IMR-90 (cell line): Measurements from ENCODE around the gene FRMD3. TPM values are rescaled to one million over a fixed set of nuclear protein-coding genes. Genes with fewer than 3 reads are reported as not detected.

Experiments used
- ATAC-seq: fragments of 200-7000 bp; cut with Tn5 transposase; 2 replicates; pipeline ENCODE4 v1.9.1; 2020; ENCODE audit warnings: low read depth, mild to moderate bottlenecking, moderate library complexity
- BruUV-seq: library from RNA; stranded (reverse); fragments of 400-500 nt; replicated peaks from 2 replicates; lab custom pipeline; 2021; lab: Mats Ljungman, UMichigan
- CTCF ChIA-PET: fragments of 300-600 bp; formaldehyde crosslinking; extraction: SDS; loops from one replicate; lab custom pipeline; 2021; ENCODE audit warnings: antibody characterized with exemption; lab: Yijun Ruan, JAX
- POLR2A ChIA-PET: fragments of 300-600 bp; sonication (Branson Sonifier 250); formaldehyde crosslinking; loops from one replicate; lab custom pipeline; 2022; ENCODE audit warnings: antibody characterized with exemption; ENCODE audit not compliant: unreplicated experiment; lab: Charles Lee
- DNase-seq: peaks from one replicate; pipeline ENCODE4 v3.0.0; 2013
- H2AFZ ChIP-seq: replicated peaks from 2 replicates; pipeline ENCODE3; 2013; ENCODE audit warnings: low read length, mild to moderate bottlenecking; ENCODE audit not compliant: poor library complexity
- H2AK5ac ChIP-seq: 2 replicates; pipeline ENCODE4 v1.6.1; 2013; ENCODE audit warnings: low read depth, low read length, inconsistent platforms
- H2AK9ac ChIP-seq: replicated peaks from 2 replicates; pipeline ENCODE3; 2013; ENCODE audit warnings: mild to moderate bottlenecking, low read depth, low read length, moderate library complexity; ENCODE audit not compliant: poor library complexity
- H2BK120ac ChIP-seq: 2 replicates; pipeline ENCODE4 v1.6.1; 2013; ENCODE audit warnings: low read depth, low read length, inconsistent platforms
- H2BK15ac ChIP-seq: 3 replicates; pipeline ENCODE4 v1.6.1; 2013; ENCODE audit warnings: low read depth, low read length, inconsistent platforms
- H2BK20ac ChIP-seq: 2 replicates; pipeline ENCODE4 v1.6.1; 2013; ENCODE audit warnings: low read depth, mild to moderate bottlenecking, inconsistent platforms, low read length, moderate library complexity
- H2BK5ac ChIP-seq: 2 replicates; pipeline ENCODE4 v1.6.1; 2013; ENCODE audit warnings: mild to moderate bottlenecking, low read depth, low read length, inconsistent platforms; ENCODE audit not compliant: poor library complexity, severe bottlenecking
- H3K14ac ChIP-seq: replicated peaks from 2 replicates; pipeline ENCODE4 v1.6.1; 2013; ENCODE audit warnings: low read depth, low read length, inconsistent platforms
- H3K18ac ChIP-seq: 2 replicates; pipeline ENCODE4 v1.6.1; 2013; ENCODE audit warnings: low read depth, low read length, control low read depth
- H3K23ac ChIP-seq: 2 replicates; pipeline ENCODE4 v1.6.1; 2013; ENCODE audit warnings: low read depth, low read length, inconsistent platforms
- H3K27ac ChIP-seq: 2 replicates; pipeline ENCODE4 v1.5.1; 2013; ENCODE audit warnings: mild to moderate bottlenecking, control low read depth, low read length; ENCODE audit not compliant: insufficient read depth
- H3K27me3 ChIP-seq: 2 replicates; pipeline ENCODE4 v1.6.1; 2013; ENCODE audit warnings: low read length; ENCODE audit not compliant: control insufficient read depth, insufficient read depth
- H3K36me3 ChIP-seq: 2 replicates; pipeline ENCODE4 v1.6.1; 2013; ENCODE audit warnings: low read length, mixed read lengths; ENCODE audit not compliant: control insufficient read depth, insufficient read depth
- H3K4ac ChIP-seq: 2 replicates; pipeline ENCODE4 v1.6.1; 2013; ENCODE audit warnings: low read depth, low read length, inconsistent platforms
- H3K4me1 ChIP-seq: 2 replicates; pipeline ENCODE4 v1.6.1; 2013; ENCODE audit warnings: low read length, mixed read lengths; ENCODE audit not compliant: control insufficient read depth, insufficient read depth
- H3K4me2 ChIP-seq: 2 replicates; pipeline ENCODE4 v1.6.1; 2013; ENCODE audit warnings: low read depth, mild to moderate bottlenecking, control low read depth, low read length, moderate library complexity
- H3K4me3 ChIP-seq: 2 replicates; pipeline ENCODE4 v1.5.1; 2013; ENCODE audit warnings: low read depth, mild to moderate bottlenecking, control low read depth, low read length, moderate library complexity; ENCODE audit not compliant: insufficient read depth
- H3K56ac ChIP-seq: 2 replicates; pipeline ENCODE4 v1.6.1; 2013; ENCODE audit warnings: low read length, inconsistent platforms; ENCODE audit not compliant: insufficient read depth; ENCODE audit errors: extremely low read depth
- H3K79me1 ChIP-seq, 2 experiments: 2 replicates each; pipeline ENCODE4 v1.6.1; 2013; ENCODE audit warnings: low read length in 2 of 2, inconsistent platforms in 1 of 2, low read depth in 1 of 2
- H3K9ac ChIP-seq: 2 replicates; pipeline ENCODE4 v1.6.1; 2013; ENCODE audit warnings: low read depth, low read length, control low read depth
- H3K9me1 ChIP-seq: 2 replicates; pipeline ENCODE4 v1.6.1; 2013; ENCODE audit warnings: low read length, inconsistent platforms; ENCODE audit not compliant: insufficient read depth
- H3K9me3 ChIP-seq: 2 replicates; pipeline ENCODE4 v1.6.1; 2013; ENCODE audit warnings: low read length; ENCODE audit not compliant: control insufficient read depth, insufficient read depth
- H4K20me1 ChIP-seq: 2 replicates; pipeline ENCODE4 v1.6.1; 2013; ENCODE audit warnings: low read length, inconsistent platforms; ENCODE audit not compliant: insufficient read depth
- H4K5ac ChIP-seq: 2 replicates; pipeline ENCODE4 v1.6.1; 2013; ENCODE audit warnings: mild to moderate bottlenecking, low read depth, low read length, control low read depth
- H4K8ac ChIP-seq, 2 experiments: 2 replicates each; pipeline ENCODE4 v1.6.1; 2013; ENCODE audit warnings: low read depth in 2 of 2, low read length in 2 of 2, control low read depth in 1 of 2, inconsistent platforms in 1 of 2
- H4K91ac ChIP-seq: 2 replicates; pipeline ENCODE4 v1.6.1; 2013; ENCODE audit warnings: low read depth, low read length, inconsistent platforms; ENCODE audit not compliant: insufficient read depth
- BHLHE40 ChIP-seq: fragments of 150-350 bp; IDR thresholded peaks from 2 replicates; pipeline ENCODE4 v1.6.1; 2016; ENCODE audit warnings: mild to moderate bottlenecking, low read depth, low read length
- CEBPB ChIP-seq: IDR thresholded peaks from 2 replicates; pipeline ENCODE4 v1.6.1; 2012; ENCODE audit warnings: low read depth, low read length, improper control_type of control experiment
- CTCF ChIP-seq: conservative IDR thresholded peaks from 2 replicates; pipeline ENCODE4 v1.5.1; 2012; ENCODE audit warnings: mild to moderate bottlenecking, low read depth, low read length, improper control_type of control experiment
- MXI1 ChIP-seq: IDR thresholded peaks from 2 replicates; pipeline ENCODE4 v1.6.1; 2012; ENCODE audit warnings: low read depth, mild to moderate bottlenecking, low read length, moderate library complexity, borderline replicate concordance
- NFE2L2 ChIP-seq: fragments of 150-350 bp; IDR thresholded peaks from 2 replicates; pipeline ENCODE4 v1.6.1; 2016; ENCODE audit warnings: low read depth, mild to moderate bottlenecking, low read length
- RFX5 ChIP-seq: IDR thresholded peaks from 2 replicates; pipeline ENCODE4 v1.8.0; 2012; ENCODE audit warnings: low read depth, mild to moderate bottlenecking, low read length, moderate library complexity
- WGBS, 2 experiments: methylation state at CpG; one replicate each; pipeline versions ENCODE4 v1.1.5 to v1.1.7; 2013; ENCODE audit warnings: missing lambda C conversion rate in 2 of 2; ENCODE audit not compliant: insufficient read length in 1 of 2; ENCODE audit errors: extremely low coverage in 2 of 2; 5-methylcytosine and 5-hydroxymethylcytosine counted together
- dilution Hi-C: fragments of 300-500 bp; cut with HindIII; formaldehyde crosslinking; loops from one replicate; pipeline ENCODE4 v1.14.3; 2018; ENCODE audit warnings: low sequenced_read_pairs; ENCODE audit not compliant: unreplicated experiment
- in situ Hi-C: fragments of 300-500 bp; cut with MboI; formaldehyde crosslinking; loops from 3 replicates; pipeline ENCODE4 v1.14.3; 2019; ENCODE audit warnings: low sequenced_read_pairs, inconsistent platforms, mixed read lengths
- intact Hi-C: fragments of 100-400 bp; cut with micrococcal nuclease; formaldehyde crosslinking; loops from 2 replicates; pipeline ENCODE4 v1.10.0; 2022
- polyA plus RNA-seq, 3 experiments: library from polyadenylated mRNA; depleted of rRNA; stranded (reverse); fragments of >200 nt; gene quantifications; 2 replicates each; pipeline ENCODE4 v1.2.3, GENCODE V29; 2012; ENCODE audit warnings: low replicate concordance in 1 of 3
- total RNA-seq: library from RNA; depleted of rRNA; stranded (reverse); fragments of >200 nt; gene quantifications from 2 replicates; pipeline ENCODE4 v1.2.3, GENCODE V29; 2012

Gene FRMD3
- total and polyA plus RNA-seq, 2 of the 4 experiments (the other 2 are of a cell fraction): 0.02 to 0.18 TPM

GRCh38 chr9:83231039-83231438 lies 307.2 kb downstream of the FRMD3 start:
- Histone ChIP-seq H2BK120ac (no peak overlapping the region), H3K27me3 (no peaks in the 10 kb centered on the region), H2BK20ac (no peak overlapping the region), H4K20me1 (no peaks in the 10 kb centered on the region), H4K8ac (no peak overlapping the region), H3K4me2 (no peak overlapping the region), H3K4me1 (no peaks in the 10 kb centered on the region), H3K36me3 (no peaks in the 10 kb centered on the region), H3K18ac (no peak overlapping the region), H2AK5ac (no peak overlapping the region), H2BK5ac (no peak overlapping the region), H3K9me3 (peaks cover 2% of the 10 kb centered on the region; the same call in 1 of the 2 replicates), H4K5ac (no peak overlapping the region), H3K9me1 (no peaks in the 10 kb centered on the region), H3K56ac (no peak overlapping the region), H3K23ac (no peak overlapping the region), H3K27ac (no peak overlapping the region), H3K14ac (no peak overlapping the region), H3K9ac (no peak overlapping the region), H2AK9ac (no peak overlapping the region), H4K91ac (no peak overlapping the region), H3K79me1 (no peaks in the 10 kb centered on the region), H3K4ac (no peak overlapping the region), H2BK15ac (no peak overlapping the region), H2AFZ (no peak overlapping the region), H3K4me3 (no peak overlapping the region)
- ATAC-seq (no peak), DNase-seq (no peak)
- POLR2A ChIA-PET: no interaction called here
- in situ Hi-C loops (no loop called here), intact Hi-C loops (no loop called here), dilution Hi-C loops (no loop called here)
- CTCF ChIA-PET: interaction anchor here (1.2 kb wide), 1 partner anchor 11 kb away, joined by 4 read pairs; no protein-coding TSS in a partner anchor
- TF ChIP-seq BHLHE40 (no peak), CTCF (no peak), CEBPB (no peak), NFE2L2 (no peak), MXI1 (no peak), RFX5 (no peak)
- BruUV-seq: no TSS peak
- no CpG with 5 or more reads among the region's 1 CpG for WGBS, 2 experiments
